ENCODE data around the gene WWC2.

GRCh38 chr4:183360161-183360919 lies 261.3 kb downstream of the WWC2 start:
- TF ChIP-seq CTCF (conservative IDR thresholded peaks at IDR 0.05; ENCODE audit: low read depth, low read length) (no peak), EZH2 (IDR thresholded peaks at IDR 0.05; ENCODE audit: borderline replicate concordance, low read depth, low read length, poor library complexity, severe bottlenecking) (no peak)
